Aorta (tissue), 5 donors: ENCODE results near the gene UBR2. TPM values are rescaled to one million over a fixed set of nuclear protein-coding genes. Genes with fewer than 3 reads are reported as not detected.
"Not testable (repeated sequence)": the region's sequence is repeated elsewhere in the genome, so short reads cannot be mapped to it uniquely, and the experiment has no call there.

Experiments used
- ATAC-seq: fragments of 200-7000 bp; cut with Tn5 transposase; one replicate; pipeline ENCODE4 v1.9.1; 2022; ENCODE audit warnings: moderate library complexity; ENCODE audit not compliant: low FRiP score
- DNase-seq, 2 donors: peaks; one replicate each; pipeline ENCODE4 v3.0.0-alpha.2; 2020
- H3K27ac ChIP-seq, 2 donors: one replicate each; pipeline ENCODE4 v1.5.1; 2013; ENCODE audit warnings: low read length in 2 of 2, mild to moderate bottlenecking in 2 of 2, moderate library complexity in 2 of 2, control low read depth in 1 of 2, inconsistent platforms in 1 of 2, low read depth in 1 of 2
- H3K27me3 ChIP-seq, 2 donors: one replicate each; pipeline ENCODE4 v1.6.1; 2013; ENCODE audit warnings: control low read depth in 1 of 2, low read length in 1 of 2, mild to moderate bottlenecking in 1 of 2, moderate library complexity in 1 of 2; ENCODE audit not compliant: insufficient read depth in 2 of 2, control insufficient read depth in 1 of 2
- H3K36me3 ChIP-seq, 2 donors: one replicate each; pipeline ENCODE4 v1.6.1; 2013; ENCODE audit warnings: control low read depth in 1 of 2, low read length in 1 of 2, mild to moderate bottlenecking in 1 of 2; ENCODE audit not compliant: insufficient read depth in 2 of 2, control insufficient read depth in 1 of 2
- H3K4me1 ChIP-seq, 2 donors: one replicate each; pipeline ENCODE4 v1.6.1; 2013; ENCODE audit warnings: low read length in 2 of 2, control low read depth in 1 of 2, mild to moderate bottlenecking in 1 of 2, moderate library complexity in 1 of 2; ENCODE audit not compliant: insufficient read depth in 2 of 2, control insufficient read depth in 1 of 2
- H3K4me3 ChIP-seq, 2 donors: one replicate each; pipeline ENCODE4 v1.5.1; 2013; ENCODE audit warnings: low read length in 2 of 2, control low read depth in 1 of 2, mild to moderate bottlenecking in 1 of 2
- H3K9me3 ChIP-seq: one replicate; pipeline ENCODE4 v1.6.1; 2013; ENCODE audit warnings: mild to moderate bottlenecking, low read length; ENCODE audit not compliant: control insufficient read depth
- WGBS, 2 donors: extraction: QIAGEN DNeasy Blood & Tissue Kit; methylation state at CpG; one replicate each; pipeline ENCODE4 v1.1.7; 2013; 5-methylcytosine and 5-hydroxymethylcytosine counted together
- intact Hi-C, 2 donors: fragments of 100-400 bp; cut with DNase I; formaldehyde crosslinking; loops; one replicate each; pipeline versions ENCODE4 v1.14.2 to v1.15.0; 2022
- polyA plus RNA-seq, 2 donors: library from polyadenylated mRNA; stranded (reverse); fragments of 200-250 nt; gene quantifications; one replicate each; pipeline ENCODE4 v1.2.3, GENCODE V29; 2013
- total RNA-seq, 2 donors: library from RNA; stranded (reverse); fragmentation: NEBNext Ultra II Directional; extraction: Animal tissue kit (Norgen Biotek cat#: 25700); gene quantifications; one replicate each; pipeline ENCODE4 v1.2.1, GENCODE V29; 2021
- donor health status: healthy with polysubstance abuse.
- donor health status: Bipolar disorder and iron deficiency.
- donor health status: DM: no; HTN: no; CAD: no.
- donor health status: DM: no; HTN: no; CAD: no.
- donor health status: DM: yes; HTN: yes; CAD: no.

The UBR2 gene
- total and polyA plus RNA-seq, 4 donors = 6.5 to 38.8 (median 22.4) TPM

DNA sequence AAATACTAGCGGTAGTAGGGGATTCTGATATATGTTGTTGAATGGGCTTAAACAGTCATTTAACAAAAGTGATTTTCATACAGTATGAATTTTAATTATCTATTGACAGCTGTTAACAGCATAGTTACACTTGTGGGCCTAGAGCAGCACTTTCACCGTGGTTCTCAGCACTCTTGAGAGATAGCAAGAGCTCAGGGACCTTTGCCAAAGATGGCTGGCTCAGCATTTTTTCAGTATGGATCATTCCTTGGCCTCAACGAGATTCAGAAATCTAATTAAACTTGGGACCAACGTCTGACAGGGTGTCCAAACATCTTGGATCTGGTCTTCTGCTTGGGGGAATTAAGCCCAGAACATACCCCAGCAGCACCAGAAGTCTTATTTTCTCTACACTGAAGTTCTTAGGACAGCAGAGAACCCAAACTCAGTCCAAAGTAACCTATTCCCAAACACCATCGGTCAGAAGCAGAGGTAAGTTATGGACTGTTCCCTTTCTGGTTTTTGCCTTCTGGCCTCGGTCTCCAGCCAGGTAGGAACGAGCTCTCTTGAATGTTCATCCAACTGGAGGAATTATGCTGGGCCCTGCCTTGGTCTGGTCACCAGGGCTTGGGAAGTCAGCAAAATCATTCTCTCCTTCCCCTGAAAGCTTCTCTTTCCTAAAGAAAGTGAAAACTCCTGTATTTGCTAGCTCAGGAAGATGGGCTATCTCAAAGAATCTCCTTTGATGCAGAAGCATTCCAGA is 132.9 kb downstream of the UBR2 start:
- H3K9me3 ChIP-seq = no peaks in the 10 kb centered on the region
- WGBS, 2 donors = 42 to 46% methylated on average over 7 of the region's 7 CpGs
- intact Hi-C loops = no loop called here
- DNase-seq (no peak), ATAC-seq (peak; percentile 60)
- H3K27ac ChIP-seq = no peak overlapping the region
- H3K36me3 ChIP-seq = no peaks in the 10 kb centered on the region
- H3K27me3 ChIP-seq = no peaks in the 10 kb centered on the region
- H3K4me3 ChIP-seq = no peak overlapping the region
- no peaks in the 10 kb centered on the region for H3K4me1 ChIP-seq

DNA sequence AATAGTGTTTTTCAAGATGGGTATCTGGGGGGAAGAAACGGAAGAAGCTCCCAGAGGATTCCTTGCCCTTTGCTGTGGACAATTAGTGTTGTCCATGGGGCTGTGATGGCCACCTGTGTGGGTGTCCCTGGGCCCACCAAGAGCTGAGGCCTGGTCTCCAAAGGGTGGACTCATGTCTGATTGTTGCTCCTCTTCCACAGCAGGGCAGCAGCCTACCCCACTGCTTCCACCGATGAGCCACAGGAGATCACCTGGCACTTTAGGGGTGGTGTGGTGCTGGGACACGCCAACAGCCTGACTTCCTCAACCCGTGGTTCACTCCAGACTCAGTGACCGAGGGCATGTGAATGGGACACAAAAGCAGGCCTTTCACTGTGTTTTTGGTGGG is 133.4 kb downstream of the UBR2 start:
- H3K9me3 ChIP-seq = no peaks in the 10 kb centered on the region
- ATAC-seq (no peak), DNase-seq (peak in 1 of 2 donors; percentile 25)
- no peaks in the 10 kb centered on the region for H3K4me1 ChIP-seq
- intact Hi-C loops = no loop called here
- no peaks in the 10 kb centered on the region for H3K27me3 ChIP-seq
- WGBS, 2 donors = 92 to 93% methylated on average over 5 of the region's 5 CpGs
- H3K4me3 ChIP-seq = no peak overlapping the region
- no peaks in the 10 kb centered on the region for H3K36me3 ChIP-seq
- H3K27ac ChIP-seq = no peak overlapping the region

DNA sequence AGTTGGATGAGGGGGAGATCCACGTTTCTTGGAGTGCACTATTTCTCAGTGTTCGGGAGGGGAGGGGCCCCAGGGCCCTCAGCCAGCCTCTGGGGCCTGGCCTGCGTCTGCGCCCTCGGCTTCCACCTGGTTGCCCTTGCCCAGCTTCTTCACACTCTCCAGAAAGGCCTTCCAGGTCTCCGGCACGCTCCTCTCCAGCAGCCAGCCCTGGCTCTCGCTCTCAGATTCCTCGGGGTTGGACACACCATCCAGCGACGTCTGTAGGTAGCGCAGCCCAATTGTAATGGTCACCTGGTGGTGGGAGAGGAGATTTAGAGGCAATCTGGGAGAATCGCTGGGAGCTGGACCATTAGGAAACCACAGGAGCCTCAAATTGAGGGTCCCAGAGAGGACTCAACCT is 134.4 kb downstream of the UBR2 start:
- no peaks in the 10 kb centered on the region for H3K36me3 ChIP-seq
- intact Hi-C loops = no loop called here
- no peaks in the 10 kb centered on the region for H3K4me1 ChIP-seq
- DNase-seq (no peak), ATAC-seq (no peak)
- H3K4me3 ChIP-seq = no peak overlapping the region
- H3K9me3 ChIP-seq = no peaks in the 10 kb centered on the region
- WGBS, 2 donors = 83 to 86% methylated on average over 13 of the region's 13 CpGs
- no peaks in the 10 kb centered on the region for H3K27me3 ChIP-seq
- no peak overlapping the region for H3K27ac ChIP-seq

DNA sequence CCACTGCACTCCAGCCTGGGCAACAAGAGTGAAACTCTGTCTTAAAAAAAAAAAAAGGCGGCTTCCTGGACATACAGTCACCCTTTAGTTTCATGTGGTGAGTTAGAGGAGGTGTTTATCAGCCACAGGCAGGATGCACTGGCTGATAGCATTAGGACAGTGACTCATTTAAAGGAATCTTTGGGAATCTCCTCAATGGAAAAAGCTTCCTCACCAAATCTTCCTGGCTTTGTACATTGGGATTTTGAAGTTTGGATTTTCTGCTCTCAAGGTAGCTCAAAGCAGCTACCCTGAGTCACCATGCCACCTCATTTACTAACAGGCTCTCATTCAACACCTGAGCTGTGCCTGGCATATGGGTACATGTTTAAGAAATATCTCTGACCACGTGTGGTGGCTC is 138.4 kb downstream of the UBR2 start:
- Histone ChIP-seq H3K36me3 (no peaks in the 10 kb centered on the region), H3K27me3 (no peaks in the 10 kb centered on the region), H3K27ac (no peak overlapping the region), H3K4me3 (no peak overlapping the region), H3K9me3 (no peaks in the 10 kb centered on the region), H3K4me1 (no peaks in the 10 kb centered on the region)
- intact Hi-C loops = no loop called here
- DNase-seq (no peak), ATAC-seq (no peak)
- WGBS, 2 donors = 51 to 88% methylated on average over 2 of the region's 2 CpGs

DNA sequence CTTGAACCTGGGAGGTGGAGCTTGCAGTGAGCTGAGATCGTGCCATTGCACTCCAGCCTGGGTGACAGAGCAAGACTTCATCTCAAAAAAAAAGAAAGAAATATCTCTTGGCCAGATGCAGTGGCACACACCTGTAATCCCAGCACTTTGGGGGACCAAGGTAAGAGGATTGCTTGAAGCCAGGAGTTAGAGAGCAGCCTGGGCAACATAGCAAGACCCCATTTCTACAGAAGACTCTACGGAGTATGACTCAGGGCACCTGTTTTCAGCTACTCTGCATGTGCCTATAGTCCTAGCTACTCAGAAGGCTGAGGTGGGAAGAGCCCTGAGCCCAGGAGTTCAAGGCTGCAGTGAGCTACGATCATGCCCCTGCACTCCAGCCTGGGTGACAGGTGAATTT is 139.0 kb downstream of the UBR2 start:
- H3K36me3 ChIP-seq, H3K9me3 ChIP-seq, intact Hi-C loops, H3K4me3 ChIP-seq, ATAC-seq, H3K4me1 ChIP-seq, H3K27ac ChIP-seq, H3K27me3 ChIP-seq, DNase-seq: not testable (repeated sequence)
- WGBS, 2 donors = 90 to 93% methylated on average over 3 of the region's 3 CpGs

DNA sequence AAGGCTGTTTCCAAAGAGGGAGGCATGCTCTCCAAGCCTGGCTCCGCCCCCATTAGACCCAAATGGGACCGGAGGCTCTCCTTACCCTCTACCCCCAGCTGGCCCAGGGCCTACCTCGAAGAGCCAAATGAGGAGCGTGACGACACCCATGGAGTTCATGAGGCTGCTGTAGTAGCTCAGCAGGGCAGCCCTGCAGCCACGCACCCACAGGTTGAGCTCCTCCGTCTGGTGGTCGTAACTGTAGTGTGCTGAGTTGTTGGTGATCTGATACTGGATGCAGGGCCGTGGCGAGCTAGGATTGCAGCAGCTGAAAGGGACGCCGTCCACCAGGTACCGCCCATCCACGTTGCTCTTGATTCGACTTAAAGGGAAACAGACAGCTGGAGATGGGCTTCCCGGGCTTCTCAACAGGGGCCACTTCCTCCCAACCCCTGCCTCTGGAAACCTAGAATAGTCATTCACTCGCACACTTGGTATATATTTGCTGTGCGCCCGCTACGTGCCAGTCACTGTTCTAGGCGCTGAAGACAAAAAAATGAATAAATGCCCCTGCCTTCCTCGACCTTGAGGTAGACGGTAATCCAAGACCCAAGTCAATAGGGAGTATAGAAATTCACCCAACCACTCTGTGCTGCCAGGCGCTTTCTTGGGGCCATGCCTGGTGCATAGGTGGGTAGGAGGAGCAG is 140.6 kb downstream of the UBR2 start:
- Histone ChIP-seq H3K4me1 (no peaks in the 10 kb centered on the region), H3K36me3 (no peaks in the 10 kb centered on the region), H3K4me3 (no peak overlapping the region), H3K27me3 (no peaks in the 10 kb centered on the region), H3K27ac (no peak overlapping the region), H3K9me3 (no peaks in the 10 kb centered on the region)
- peak; percentile 71 to 86 for DNase-seq
- peak; percentile 48 for ATAC-seq
- WGBS, 2 donors = 55 to 60% methylated on average over 24 of the region's 24 CpGs
- intact Hi-C loops = no loop called here

DNA sequence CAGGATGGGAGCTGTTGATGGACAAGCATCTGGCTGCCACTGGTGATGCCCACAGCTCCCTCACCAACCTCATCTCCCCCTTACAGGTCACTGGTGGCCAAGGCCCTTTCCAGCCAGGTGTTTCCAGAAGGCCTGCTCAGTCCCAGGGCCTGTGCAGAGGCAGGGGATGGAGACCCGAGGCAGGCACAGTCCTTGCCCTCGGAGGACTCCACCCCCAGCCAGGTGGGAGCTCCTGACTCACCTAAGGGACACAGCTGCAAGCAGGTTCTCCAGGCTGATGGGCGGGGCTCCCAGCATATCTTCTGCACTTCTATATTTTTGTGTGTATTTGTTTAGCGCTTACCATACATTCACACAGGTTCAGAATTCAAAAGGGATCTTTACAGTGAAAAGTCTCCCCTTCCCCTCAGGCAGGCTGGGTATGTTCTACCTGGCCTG is 141.1 kb downstream of the UBR2 start:
- Histone ChIP-seq H3K27me3 (no peaks in the 10 kb centered on the region), H3K9me3 (no peaks in the 10 kb centered on the region), H3K36me3 (no peaks in the 10 kb centered on the region), H3K4me3 (no peak overlapping the region), H3K4me1 (no peaks in the 10 kb centered on the region), H3K27ac (no peak overlapping the region)
- intact Hi-C loops = no loop called here
- WGBS, 2 donors = 88 to 95% methylated on average over 4 of the region's 4 CpGs
- ATAC-seq (no peak), DNase-seq (peak in 1 of 2 donors; percentile 46)

DNA sequence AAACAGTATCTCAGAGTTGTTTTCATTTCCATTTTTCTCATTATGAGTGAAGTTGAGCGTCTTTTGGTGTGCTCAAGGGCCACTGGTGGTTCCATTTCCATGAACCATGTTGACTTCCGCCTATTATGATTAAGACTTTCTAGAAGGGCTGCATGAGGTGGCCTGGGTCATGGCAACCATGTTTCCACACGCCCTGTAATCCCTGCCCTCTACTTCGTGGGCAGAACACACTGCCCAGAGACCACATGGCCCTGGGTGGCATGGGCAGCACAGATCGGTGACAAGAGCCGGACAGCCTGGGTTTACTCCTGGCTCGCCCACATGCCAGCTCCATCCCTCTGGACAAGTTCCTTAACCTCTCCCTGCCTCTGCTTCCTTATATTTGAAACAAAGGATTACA is 143.8 kb downstream of the UBR2 start:
- peak in 1 of 2 donors; percentile 36 for DNase-seq
- H3K27ac ChIP-seq = no peak overlapping the region
- no peaks in the 10 kb centered on the region for H3K27me3 ChIP-seq
- H3K4me1 ChIP-seq = no peaks in the 10 kb centered on the region
- no peaks in the 10 kb centered on the region for H3K36me3 ChIP-seq
- peaks cover 2% of the 10 kb centered on the region for H3K9me3 ChIP-seq
- no peak overlapping the region for H3K4me3 ChIP-seq
- WGBS, 2 donors = 90 to 96% methylated on average over 7 of the region's 7 CpGs
- ATAC-seq = no peak
- intact Hi-C loops = no loop called here

DNA sequence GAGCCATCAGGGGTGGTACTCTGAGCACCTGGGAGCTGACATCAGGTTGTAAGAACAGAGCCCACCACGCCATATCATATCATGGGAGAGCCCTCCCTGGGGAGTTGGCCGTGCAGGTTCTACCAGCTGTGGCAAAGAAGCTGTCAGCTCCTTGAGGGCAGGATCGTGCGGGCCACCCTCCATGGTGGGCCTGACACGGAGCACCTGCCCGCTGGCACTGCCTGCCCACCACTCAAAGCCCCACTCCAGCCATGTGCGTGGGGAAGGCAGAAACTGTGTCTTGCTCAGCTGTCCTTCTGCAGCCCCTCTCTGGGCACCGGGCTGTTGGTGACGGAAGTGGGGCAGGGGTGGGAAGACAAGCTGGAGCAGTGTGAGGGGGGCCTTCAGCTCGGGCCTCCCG is 144.3 kb downstream of the UBR2 start:
- ATAC-seq = no peak
- peak in 1 of 2 donors; percentile 68 for DNase-seq
- intact Hi-C loops = no loop called here
- peaks cover 2% of the 10 kb centered on the region for H3K9me3 ChIP-seq
- H3K4me1 ChIP-seq = no peaks in the 10 kb centered on the region
- H3K36me3 ChIP-seq = no peaks in the 10 kb centered on the region
- H3K4me3 ChIP-seq = no peak overlapping the region
- no peaks in the 10 kb centered on the region for H3K27me3 ChIP-seq
- WGBS, 2 donors = 92 to 94% methylated on average over 11 of the region's 11 CpGs
- H3K27ac ChIP-seq = no peak overlapping the region
